Tibial nerve (tissue), 4 donors: ENCODE measurements around the gene GPR153. TPM values are rescaled to one million over a fixed set of nuclear protein-coding genes. Genes with fewer than 3 reads are reported as not detected.

Source experiments
- DNase-seq, 2 donors: peaks; one replicate each; pipeline ENCODE4 v3.0.0-alpha.2; 2019; ENCODE audit warnings: low spot score in 2 of 2
- H3K27ac ChIP-seq, 4 donors: fragments of 200-600 bp; sonication (generic) in 3 of 4; one replicate each; pipeline ENCODE4 v1.5.1; 2017 to 2019; ENCODE audit warnings: mild to moderate bottlenecking in 1 of 4
- H3K27me3 ChIP-seq, 2 donors: fragments of 200-600 bp; sonication (generic) in 1 of 2; one replicate each; pipeline versions ENCODE4 v1.5.1 to v1.6.0; 2017 to 2019
- H3K36me3 ChIP-seq, 3 donors: fragments of 200-600 bp; sonication (generic); one replicate each; pipeline ENCODE4 v1.5.1; 2018 to 2019
- H3K4me1 ChIP-seq, 4 donors: fragments of 200-600 bp; sonication (generic) in 3 of 4; one replicate each; pipeline ENCODE4 v1.5.1; 2017 to 2019
- H3K4me3 ChIP-seq, 4 donors: fragments of 200-600 bp; sonication (generic) in 3 of 4; one replicate each; pipeline ENCODE4 v1.5.1; 2017 to 2019; ENCODE audit warnings: mild to moderate bottlenecking in 1 of 4, moderate library complexity in 1 of 4
- H3K9me3 ChIP-seq, 4 donors: fragments of 200-600 bp; sonication (generic) in 3 of 4; one replicate each; pipeline ENCODE4 v1.5.1; 2017 to 2019
- CTCF ChIP-seq, 5 experiments: fragments of 200-600 bp in 3 of 5; fragments of 450-650 bp in 2 of 5; sonication (generic) in 3 of 5; IDR thresholded peaks; one replicate each; pipeline ENCODE4 v1.5.1; 2016 to 2019; ENCODE audit warnings: antibody characterized with exemption in 5 of 5, mild to moderate bottlenecking in 3 of 5, moderate library complexity in 2 of 5
- EP300 ChIP-seq, 2 donors: sonication (generic); formaldehyde crosslinking; IDR thresholded peaks; one replicate each; pipeline ENCODE4 v1.6.1; 2017; ENCODE audit warnings: antibody characterized with exemption in 2 of 2, mild to moderate bottlenecking in 1 of 2
- POLR2A ChIP-seq, 2 donors: fragments of 450-650 bp; IDR thresholded peaks; one replicate each; pipeline ENCODE4 v1.6.1; 2017; ENCODE audit warnings: antibody characterized with exemption in 2 of 2, mild to moderate bottlenecking in 2 of 2, moderate library complexity in 2 of 2
- WGBS, 2 donors: methylation state at CpG; one replicate each; pipeline ENCODE4 v1.1.5; 2018; 5-methylcytosine and 5-hydroxymethylcytosine counted together
- total RNA-seq, 4 donors: library from RNA; depleted of rRNA; stranded (reverse); fragments of >200 nt; gene quantifications; one replicate each; pipeline ENCODE4 v1.1.0, GENCODE V29; 2016

GPR153 gene
- total RNA-seq, 4 donors from 2014 or later: 10.3 to 12.7 (median 11.3) TPM

GRCh38 chr1:6287029-6287428 is 26.1 kb upstream of the GPR153 start:
- Histone ChIP-seq H3K9me3 (no peaks in the 10 kb centered on the region), H3K4me1 (peaks cover 0 to 29% (median under 1%) of the 10 kb centered on the region in 4 donors), H3K36me3 (no peaks in the 10 kb centered on the region), H3K27ac (no peak overlapping the region), H3K4me3 (no peak overlapping the region), H3K27me3 (no peaks in the 10 kb centered on the region)
- WGBS, 2 donors: 91 to 92% methylated on average over 12 to 13 of the region's 13 CpGs
- TF ChIP-seq EP300 (IDR thresholded peaks at IDR 0.05) (no peak), POLR2A (IDR thresholded peaks at IDR 0.05) (no peak), CTCF (IDR thresholded peaks at IDR 0.05) (no peak)
- DNase-seq: no peak

GRCh38 chr1:6286266-6286665 is 25.4 kb upstream of the GPR153 start:
- 92 to 98% methylated on average over 8 of the region's 8 CpGs for WGBS, 2 donors
- DNase-seq: no peak

GRCh38 chr1:6285336-6285735 is 24.4 kb upstream of the GPR153 start:
- Histone ChIP-seq H3K27ac (no peak overlapping the region), H3K36me3 (no peaks in the 10 kb centered on the region), H3K9me3 (no peaks in the 10 kb centered on the region), H3K4me3 (no peak overlapping the region), H3K27me3 (no peaks in the 10 kb centered on the region), H3K4me1 (peaks cover 0 to 17% (median 0%) of the 10 kb centered on the region in 4 donors)
- TF ChIP-seq EP300 (IDR thresholded peaks at IDR 0.05): no peak
- TF ChIP-seq CTCF (IDR thresholded peaks at IDR 0.05): no peak
- TF ChIP-seq POLR2A (IDR thresholded peaks at IDR 0.05): no peak
- no peak for DNase-seq
- 85 to 96% methylated on average over 8 to 10 of the region's 11 CpGs for WGBS, 2 donors

More at GRCh38 chr1:6286266-6286665, 25.4 kb upstream of the GPR153 start:
- Histone ChIP-seq H3K4me3 (no peak overlapping the region), H3K27ac (no peak overlapping the region), H3K27me3 (no peaks in the 10 kb centered on the region), H3K9me3 (no peaks in the 10 kb centered on the region), H3K36me3 (no peaks in the 10 kb centered on the region), H3K4me1 (peaks cover 0 to 22% (median 0%) of the 10 kb centered on the region in 4 donors)
- TF ChIP-seq POLR2A (IDR thresholded peaks at IDR 0.05): no peak
- TF ChIP-seq EP300 (IDR thresholded peaks at IDR 0.05): no peak

GRCh38 chr1:6282577-6283270 is 21.8 kb upstream of the GPR153 start:
- H3K4me1 ChIP-seq: peaks cover 0 to 5% (median 0%) of the 10 kb centered on the region in 4 donors
- peaks cover 0 to 12% (median 0%) of the 10 kb centered on the region in 3 donors for H3K36me3 ChIP-seq
- H3K27ac ChIP-seq: peak overlapping the region in 1 of 4 donors; percentile 62
- no peaks in the 10 kb centered on the region for H3K27me3 ChIP-seq
- TF ChIP-seq EP300 (IDR thresholded peaks at IDR 0.05) (no peak), POLR2A (IDR thresholded peaks at IDR 0.05) (no peak)
- no peaks in the 10 kb centered on the region for H3K9me3 ChIP-seq
- no peak overlapping the region for H3K4me3 ChIP-seq
- DNase-seq: no peak
- WGBS, 2 donors: 93 to 95% methylated on average over 15 to 17 of the region's 17 CpGs

- no peak for TF ChIP-seq POLR2A (IDR thresholded peaks at IDR 0.05)
- TF ChIP-seq CTCF (IDR thresholded peaks at IDR 0.05): no peak
- no peak for TF ChIP-seq EP300 (IDR thresholded peaks at IDR 0.05)
- peaks cover 0 to 4% (median 2%) of the 10 kb centered on the region in 4 donors for H3K4me1 ChIP-seq
- H3K27ac ChIP-seq: peak overlapping the region in 1 of 4 donors; percentile 73
- DNase-seq: no peak
- H3K9me3 ChIP-seq: no peaks in the 10 kb centered on the region
- no peak overlapping the region for H3K4me3 ChIP-seq
- WGBS, 2 donors: 78 to 86% methylated on average over 14 to 19 of the region's 19 CpGs
- no peaks in the 10 kb centered on the region for H3K27me3 ChIP-seq
- peaks cover 0 to 12% (median 0%) of the 10 kb centered on the region in 3 donors for H3K36me3 ChIP-seq
These were observed 20.9 kb upstream of the GPR153 start for GRCh38 chr1:6281511-6282402.
